ENCODE measurements around the gene KCNK7.
"Not testable (repeated sequence)": the region's sequence is repeated elsewhere in the genome, so short reads cannot be mapped to it uniquely, and the experiment has no call there.

The KCNK7 gene

GRCh38 chr11:65595543-65596281 is at the start of gene KCNK7:
KCNK7 (minus strand) TSS chr11:65595800; CDS start chr11:65595772, 28 bp downstream.
- no peak for DNase-seq

DNA sequence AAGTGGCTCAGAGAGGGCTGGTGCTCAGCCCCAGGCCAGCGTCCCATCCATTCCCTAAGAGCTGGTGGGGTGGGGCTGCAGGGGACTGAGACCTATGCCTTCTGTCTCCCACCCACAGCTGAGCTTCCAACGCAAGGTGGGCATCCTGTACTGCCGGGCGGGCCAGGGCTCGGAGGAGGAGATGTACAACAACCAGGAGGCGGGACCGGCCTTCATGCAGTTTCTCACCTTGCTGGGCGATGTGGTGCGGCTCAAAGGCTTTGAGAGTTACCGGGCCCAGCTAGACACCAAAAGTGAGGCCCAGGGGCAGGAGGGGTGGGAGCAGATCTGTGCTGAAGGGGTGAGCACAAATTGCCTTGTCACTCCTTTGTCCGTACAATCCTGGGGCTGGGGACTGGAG is 49.2 kb upstream of the KCNK7 start:
- no peak for DNase-seq

GRCh38 chr11:65643971-65644370 is 48.4 kb upstream of the KCNK7 start:
- no peak for DNase-seq

GRCh38 chr11:65642014-65642671 is 46.5 kb upstream of the KCNK7 start:
- peak; percentile 24 for DNase-seq

DNA sequence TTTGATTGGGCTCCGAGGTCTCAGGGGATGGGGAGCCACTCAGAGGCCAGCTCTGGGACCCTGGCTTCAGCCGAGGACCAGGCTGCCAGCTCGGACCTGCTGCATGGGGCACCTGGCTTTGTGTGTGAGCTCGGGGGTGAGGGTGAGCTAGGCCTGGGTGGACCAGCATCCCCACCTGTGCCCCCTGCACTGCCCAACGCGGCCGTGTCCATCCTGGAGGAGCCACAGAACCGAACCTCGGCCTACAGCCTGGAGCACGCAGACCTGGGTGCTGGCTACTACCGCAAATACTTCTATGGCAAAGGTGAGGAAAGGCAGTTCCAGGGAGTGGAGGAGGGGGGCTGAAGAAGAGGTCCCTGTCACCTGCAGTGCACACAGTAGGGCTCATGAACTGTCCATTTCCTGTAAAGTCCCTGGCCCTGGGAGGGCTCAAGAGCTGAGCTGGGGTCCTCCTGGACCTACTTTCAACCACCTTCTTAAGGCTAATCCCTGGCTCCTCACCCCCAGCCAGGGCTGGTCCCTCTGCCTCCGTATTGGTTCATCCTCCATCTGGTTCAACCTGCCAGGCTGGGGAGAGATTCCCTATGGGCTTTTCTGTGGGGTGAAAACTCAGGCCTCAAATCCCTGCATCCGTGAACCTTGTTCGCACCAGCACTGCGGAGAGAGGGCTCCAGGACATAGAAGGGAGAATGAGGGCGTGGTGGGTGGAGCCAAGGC is 45.9 kb upstream of the KCNK7 start:
- no peak for DNase-seq

DNA sequence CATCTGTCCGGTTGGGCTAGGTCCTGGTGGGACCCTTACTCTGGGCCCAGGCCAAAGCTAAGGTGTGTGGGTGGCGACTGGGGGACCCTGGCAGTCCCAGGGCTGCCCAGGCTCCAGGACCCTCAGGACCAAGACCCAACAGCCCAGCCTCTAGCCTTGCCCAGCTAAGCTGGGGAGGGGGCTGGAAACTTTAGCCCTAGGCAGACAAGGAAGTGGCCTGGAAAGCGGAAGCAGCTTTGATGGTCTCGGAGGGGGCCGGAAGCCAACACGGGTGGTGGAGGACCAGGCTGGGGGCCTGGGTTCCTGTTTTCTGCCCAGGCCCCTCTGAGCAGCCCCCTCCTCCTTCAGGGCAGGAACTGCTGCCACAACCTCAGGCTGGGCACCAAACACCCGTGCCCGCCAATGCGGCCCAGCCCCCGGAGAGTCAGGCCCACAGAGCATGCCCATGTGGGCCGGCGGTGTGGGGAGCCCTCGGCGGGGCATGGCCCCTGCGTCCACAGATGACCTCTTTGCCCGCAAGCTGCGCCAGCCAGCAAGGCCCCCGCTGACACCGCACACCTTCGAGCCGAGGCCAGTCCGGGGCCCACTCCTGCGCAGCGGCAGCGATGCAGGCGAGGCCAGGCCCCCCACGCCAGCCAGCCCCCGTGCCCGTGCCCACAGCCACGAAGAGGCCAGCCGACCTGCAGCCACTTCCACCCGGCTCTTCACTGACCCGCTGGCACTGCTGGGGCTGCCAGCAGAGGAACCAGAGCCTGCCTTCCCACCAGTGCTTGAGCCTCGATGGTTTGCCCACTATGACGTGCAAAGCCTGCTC is 45.1 kb upstream of the KCNK7 start:
- peak; percentile 92 for DNase-seq

DNA sequence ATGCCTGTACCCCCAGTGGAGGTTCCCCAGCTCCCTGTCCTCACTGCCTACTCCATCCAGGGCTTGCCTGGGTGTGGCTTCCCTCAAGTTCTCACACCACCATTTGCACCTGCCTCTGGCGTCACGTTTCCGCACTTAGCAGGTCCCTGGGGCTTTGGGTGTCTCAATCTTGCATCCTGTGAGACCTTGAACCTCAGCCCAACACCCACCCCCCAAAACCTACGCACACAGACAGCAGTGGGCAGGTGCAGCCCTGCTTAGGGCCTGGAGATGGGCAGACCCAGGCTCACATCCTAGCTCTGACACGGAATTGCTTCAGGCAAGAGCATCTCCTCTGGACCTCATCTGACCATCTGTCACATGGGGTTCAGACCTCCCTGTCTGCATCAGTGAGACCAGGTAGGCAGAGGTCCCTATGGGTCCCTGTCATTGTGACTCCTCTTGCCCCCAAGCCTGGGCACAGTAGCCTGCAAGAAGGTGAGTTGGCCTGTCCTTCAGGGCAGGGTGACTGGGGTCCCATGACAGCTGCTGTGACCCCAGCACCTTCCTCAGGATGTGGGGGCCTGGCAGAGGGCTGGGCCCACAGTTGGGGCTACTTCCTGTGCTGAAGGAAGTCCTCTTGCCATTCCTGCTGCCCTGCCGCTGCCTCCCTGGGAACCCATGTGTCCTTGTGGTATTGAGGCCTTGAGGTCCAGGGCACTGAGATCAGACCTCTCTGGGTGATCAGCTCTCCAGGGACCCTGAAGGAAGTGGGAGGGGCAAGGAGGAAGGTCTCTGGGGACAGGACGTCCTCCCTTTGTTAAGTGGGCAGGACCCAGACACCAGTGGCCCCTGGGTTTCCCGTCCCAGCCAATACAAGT is 44.3 kb upstream of the KCNK7 start:
- peak; percentile 92 for DNase-seq

DNA sequence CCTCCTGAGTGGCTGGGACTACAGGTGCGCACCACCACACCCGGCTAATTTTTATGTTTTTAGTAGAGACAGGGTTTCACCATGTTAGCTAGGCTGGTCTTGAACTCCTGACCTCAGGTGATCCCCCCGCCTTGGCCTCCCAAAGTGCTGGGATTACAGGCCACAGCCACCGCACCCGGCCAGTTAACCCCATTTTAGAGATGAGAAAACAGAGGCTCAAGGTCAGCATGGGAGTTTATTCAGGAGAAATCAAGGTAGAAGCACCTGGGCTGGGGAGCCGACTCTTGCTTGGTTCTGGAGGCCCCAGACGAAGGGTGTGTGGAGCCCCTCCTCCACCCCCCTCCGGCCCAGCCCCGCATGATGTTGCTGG is 43.6 kb upstream of the KCNK7 start:
- DNase-seq = not testable (repeated sequence)

DNA sequence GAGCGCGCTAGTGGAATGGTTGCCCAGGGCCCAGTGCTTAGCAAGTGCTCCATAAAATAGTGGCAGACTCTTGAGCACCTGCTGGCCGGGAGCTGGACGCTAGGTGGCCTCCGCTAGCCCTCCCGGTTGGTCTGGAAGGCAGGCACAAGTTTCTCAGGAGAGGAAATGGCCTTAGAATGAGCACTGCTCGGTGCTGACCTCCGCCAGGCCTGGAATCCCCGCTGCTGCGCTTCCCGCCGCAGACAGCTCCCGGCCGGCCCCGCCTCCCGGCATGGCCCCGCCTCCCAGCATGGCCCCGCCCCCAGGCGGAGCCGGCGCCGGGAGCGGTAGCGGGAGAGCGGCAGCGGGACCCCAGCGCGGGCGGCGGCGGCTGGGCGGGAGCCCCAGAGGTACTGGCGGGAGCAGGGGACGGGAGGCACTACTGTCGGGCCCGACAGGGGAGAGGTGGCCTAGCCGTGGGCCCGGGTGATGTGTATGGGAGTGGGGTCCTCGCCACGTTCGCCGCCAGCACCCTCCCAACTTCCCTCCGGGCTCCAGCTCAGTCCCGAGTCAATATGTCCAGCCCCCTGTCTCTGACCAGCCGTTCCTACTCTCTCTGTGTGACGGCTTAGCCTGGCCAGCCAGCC is 42.3 kb upstream of the KCNK7 start, which contains the start of gene SIPA1:
TSS of gene SIPA1 (plus strand) at position 308 of the 626 bp plus-strand sequence. CDS start 2,821 bp downstream, outside the sequence.
- peak; percentile 86 for DNase-seq

- DNase-seq = no peak
Observed at GRCh38 chr11:65637032-65637557, 41.5 kb upstream of the KCNK7 start.

GRCh38 chr11:65636108-65637031 is 40.8 kb upstream of the KCNK7 start:
- no peak for DNase-seq

GRCh38 chr11:65634905-65635731 is 39.5 kb upstream of the KCNK7 start:
- DNase-seq = no peak

GRCh38 chr11:65634440-65634839 is 38.8 kb upstream of the KCNK7 start:
- no peak for DNase-seq

DNA sequence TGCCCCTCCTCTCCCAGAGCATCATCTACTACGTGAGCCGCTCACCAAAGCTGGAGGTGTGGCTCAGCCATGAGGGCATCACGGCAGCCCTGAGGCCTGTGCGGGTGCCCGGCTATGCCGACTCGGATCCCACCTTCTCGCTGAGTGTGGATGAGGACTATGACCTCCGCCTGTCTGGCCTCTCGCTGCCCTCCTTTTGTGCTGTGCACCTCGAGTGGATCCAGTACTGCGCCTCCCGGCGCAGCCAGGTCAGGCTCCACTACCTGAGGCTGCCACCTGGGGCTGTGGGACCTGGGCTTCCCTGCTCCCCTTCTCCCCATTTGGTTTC is 38.5 kb upstream of the KCNK7 start:
- no peak for DNase-seq

DNA sequence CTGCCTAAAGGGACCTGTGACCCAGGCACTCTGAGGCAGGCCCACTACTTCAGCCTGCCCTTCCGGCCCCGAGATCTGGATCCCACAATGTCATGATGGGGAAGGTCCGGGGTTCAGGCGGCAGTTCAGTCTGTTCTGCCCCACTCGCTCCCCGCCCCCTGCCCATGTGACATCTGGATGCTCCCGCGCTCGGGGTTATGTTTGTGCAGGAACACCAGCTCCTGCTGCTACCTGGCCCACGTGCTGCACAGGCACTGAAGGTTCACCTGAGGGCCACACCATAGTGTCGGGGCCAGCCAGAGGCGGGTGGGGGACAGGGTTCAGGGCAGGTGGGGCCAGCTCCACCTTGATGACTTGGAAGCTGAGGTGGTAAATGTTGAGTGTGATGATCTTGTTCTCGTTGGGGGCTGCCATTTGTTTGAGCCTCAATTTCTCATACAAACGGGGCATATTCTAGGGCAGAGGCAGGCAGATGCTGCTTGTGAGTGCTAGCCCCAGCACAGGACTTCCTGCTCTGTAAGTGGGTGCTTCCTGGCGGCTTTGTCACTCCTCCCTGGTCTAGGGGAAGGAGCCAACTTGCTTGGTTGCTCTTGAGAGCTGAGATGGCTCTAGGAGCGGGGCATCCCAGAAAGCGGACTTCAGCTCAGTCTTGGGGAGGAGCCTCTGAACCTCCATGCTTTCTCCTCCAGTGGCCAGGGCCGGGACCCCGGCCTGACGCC is 37.9 kb upstream of the KCNK7 start:
- no peak for DNase-seq

- DNase-seq = no peak
Observed at GRCh38 chr11:65630215-65630614, 34.6 kb upstream of the KCNK7 start.

DNA sequence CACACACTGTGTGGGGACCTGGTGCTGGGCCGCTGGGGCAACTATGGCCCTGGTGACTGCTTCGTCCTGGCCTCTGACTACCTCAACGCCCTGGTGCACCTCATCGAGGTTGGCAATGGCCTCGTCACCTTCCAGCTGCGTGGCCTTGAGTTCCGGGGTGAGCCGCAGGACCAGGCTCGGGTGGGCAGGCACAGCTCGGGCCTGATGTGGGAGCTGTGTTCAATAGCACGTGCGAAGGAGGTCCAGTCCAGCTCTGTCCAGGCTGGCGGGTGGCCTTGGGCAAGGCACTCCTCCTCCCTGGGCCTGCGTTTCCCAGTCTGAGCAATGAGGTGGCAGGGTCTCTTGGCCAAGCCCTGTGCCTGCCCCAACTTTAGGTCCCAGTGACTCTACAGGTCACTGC is 34.0 kb upstream of the KCNK7 start:
- DNase-seq = no peak

GRCh38 chr11:65627202-65627601 is 31.6 kb upstream of the KCNK7 start:
- DNase-seq = no peak
